ENCODE data around the gene IL15RA.
"Not testable (repeated sequence)": the region's sequence is repeated elsewhere in the genome, so short reads cannot be mapped to it uniquely, and the experiment has no call there.

IL15RA gene

DNA sequence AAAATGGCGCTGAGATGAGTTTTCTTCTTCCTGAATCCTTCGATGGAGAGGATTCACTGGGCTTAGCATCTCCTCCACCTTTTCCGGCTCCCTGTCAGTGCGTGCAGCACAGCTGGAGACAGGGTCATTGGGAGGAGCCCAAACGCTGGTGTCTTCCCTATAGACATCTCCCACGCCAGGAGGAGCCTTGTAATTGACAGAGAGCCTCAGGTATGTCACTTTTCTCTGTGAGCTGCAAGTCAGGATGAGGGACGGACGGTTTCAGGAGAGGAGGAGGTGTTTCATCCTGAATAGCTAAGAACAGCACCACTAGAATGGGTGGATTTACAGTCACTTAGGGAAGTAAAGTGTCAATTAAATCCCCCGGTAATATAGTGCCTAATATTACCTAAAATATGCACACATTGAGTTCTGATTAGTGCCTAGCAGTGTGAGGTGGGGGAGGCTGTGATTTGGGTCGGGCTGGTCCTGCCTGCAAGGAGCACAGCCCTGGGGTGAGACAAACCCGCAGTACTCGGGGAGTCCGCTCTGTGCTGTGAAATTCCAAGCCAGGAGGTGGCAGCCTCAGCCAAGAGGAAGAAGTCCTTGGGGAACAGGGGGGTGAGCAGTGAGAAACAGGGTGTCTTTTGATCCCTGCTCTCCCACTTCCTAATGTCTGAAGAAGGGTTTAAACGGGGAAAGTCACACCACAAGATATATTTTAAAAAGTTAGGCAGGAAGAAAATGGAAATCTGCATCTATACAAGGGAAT lies 28.2 kb downstream of the IL15RA start:
- DNase-seq (ENCODE audit: low read depth): no peak

DNA sequence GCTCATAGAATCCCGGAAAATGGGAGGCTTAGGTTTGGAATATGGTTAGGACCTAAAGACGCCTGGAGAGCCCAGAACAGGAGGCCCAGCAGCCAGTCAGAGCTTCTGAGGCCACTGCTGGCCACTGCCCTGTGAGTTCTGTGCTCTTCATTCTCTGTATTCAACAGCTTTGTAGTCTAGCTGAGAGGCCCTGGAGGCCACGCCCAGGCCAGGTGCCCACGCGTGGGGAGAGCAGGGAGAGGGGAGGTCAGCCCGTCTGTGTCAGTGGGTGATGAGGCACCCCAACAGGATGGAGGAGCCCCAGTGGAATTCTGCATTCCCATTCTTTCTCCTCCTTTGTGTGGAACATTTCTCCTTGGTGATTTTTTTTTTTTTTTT lies 29.1 kb downstream of the IL15RA start:
- DNase-seq (ENCODE audit: low read depth): no peak

DNA sequence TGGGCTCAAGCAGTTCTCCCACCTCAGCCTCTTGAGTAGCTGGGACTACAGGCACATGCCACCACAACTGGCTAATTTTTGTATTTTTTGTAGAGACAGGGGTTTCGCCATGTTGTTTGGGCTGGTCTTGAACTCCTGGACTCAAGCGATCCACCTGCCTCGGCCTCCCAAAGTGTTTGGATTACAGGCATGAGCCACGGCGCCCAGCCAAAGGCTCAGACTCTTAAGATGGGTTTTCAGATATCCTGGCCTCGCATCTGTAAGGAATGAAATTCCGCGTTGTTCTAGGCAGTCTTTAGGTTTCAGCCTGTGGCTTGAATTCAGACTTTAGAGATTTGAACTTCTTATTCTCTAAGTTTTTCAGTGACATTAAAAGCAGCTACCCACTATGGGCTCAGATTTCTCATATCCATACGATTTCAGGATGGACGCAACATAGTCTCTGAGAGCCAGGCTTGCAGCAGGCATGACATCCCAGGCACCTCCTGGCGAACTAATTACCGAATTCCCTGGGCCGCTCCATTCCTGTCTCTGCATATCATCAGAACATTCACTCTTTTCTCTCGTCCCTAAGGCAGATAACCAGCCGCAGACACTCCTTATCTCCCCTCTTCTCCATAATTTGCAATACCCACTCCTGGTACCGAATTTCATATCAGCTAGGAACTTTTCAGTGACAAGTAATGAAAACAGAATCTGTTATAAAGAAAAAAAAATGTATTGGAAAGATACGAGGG lies 29.7 kb downstream of the IL15RA start:
- no peak for DNase-seq (ENCODE audit: low read depth)

DNA sequence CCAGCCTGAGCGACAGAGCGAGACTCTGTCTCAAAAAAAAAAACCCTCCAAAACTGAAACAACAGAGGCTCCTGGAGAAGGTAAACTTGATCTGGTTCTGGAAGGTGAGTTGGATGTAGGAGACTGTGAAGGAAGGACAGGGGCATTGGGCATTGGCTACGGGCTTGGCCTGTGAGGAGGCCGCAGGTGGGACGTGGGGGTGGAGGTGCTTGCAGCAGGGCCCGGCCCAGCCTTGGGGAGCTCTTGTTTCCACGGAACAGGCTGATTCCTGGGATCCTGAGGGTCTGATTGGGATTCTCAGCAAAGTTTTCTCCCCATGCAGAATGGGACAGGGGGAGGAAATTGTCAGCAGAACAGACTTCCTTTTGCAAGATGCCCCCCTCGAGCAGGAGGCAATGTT lies 30.6 kb downstream of the IL15RA start:
- DNase-seq (ENCODE audit: low read depth): no peak

DNA sequence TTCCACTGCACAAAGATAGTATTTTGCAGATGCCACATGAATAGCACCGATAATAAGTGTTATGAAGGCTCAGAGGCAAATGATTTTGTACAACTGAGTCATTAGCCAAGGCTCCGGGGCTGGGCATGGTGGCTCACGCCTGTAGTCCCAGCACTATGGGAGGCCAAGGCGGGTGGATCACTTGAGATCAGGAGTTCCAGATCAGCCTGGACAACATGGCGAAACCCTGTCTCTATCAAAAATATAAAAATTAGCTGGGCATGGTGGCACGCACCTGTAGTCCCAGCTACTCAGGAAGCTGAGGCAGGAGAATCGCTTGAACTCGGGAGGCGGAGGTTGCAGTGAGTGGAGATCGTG lies 30.9 kb downstream of the IL15RA start:
- not testable (repeated sequence) for DNase-seq (ENCODE audit: low read depth)

DNA sequence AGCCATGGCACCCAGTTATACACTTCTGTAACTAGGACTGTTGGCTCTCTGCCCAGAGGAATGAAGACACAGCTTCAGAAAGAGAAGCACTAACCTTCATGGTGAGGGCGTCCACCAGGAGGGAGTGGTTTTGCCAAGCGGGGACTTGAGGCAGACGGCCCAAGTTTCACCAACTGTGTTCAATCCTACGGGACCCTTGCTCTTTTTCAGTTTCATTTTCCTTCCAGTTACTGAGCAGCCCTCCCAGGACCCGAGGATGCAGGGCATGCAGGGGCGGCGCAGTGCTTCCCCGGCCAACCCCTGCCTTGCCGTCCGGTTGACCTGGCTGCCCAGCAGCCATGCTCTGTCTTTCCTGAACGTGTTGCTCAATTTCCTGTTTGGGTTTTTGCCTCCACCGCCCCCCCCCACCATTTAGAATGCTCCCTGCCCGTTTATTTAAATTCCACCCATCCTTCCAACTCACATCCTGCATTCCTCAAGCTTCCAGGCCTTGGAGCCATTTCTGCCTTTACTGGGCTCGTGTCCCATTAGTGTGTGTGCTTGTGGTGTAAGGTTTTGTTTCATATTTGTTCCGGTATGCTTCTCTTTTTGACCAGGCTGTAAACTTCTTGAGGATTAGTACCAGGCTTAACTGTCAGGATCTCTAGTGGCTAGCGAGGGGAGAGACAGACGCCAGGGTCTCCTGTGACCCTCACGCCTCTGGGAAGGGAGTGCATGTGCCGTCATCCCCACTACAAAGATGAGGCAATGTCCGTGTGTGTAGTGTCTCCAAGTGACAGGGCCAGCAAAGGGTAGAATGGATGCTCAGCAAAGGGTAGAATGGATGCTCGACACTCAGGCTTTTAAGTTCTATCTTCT lies 31.6 kb downstream of the IL15RA start:
- no peak for DNase-seq (ENCODE audit: low read depth)

DNA sequence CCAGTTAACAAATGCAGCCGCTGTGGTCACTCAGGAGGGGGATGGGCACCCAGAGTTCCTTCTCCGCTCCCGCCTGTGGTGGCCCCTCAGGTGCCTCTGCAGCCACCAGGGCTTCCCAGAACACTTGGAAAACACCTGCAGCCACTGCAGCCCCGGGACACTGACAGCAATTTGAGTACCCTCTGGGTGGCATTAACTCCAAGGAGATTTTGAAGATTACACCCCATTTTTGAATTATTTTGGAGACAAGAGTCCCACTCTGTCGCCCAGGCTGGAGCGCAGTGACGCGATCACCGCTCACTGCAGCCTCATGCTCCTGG lies 32.2 kb downstream of the IL15RA start:
- no peak for DNase-seq (ENCODE audit: low read depth)

DNA sequence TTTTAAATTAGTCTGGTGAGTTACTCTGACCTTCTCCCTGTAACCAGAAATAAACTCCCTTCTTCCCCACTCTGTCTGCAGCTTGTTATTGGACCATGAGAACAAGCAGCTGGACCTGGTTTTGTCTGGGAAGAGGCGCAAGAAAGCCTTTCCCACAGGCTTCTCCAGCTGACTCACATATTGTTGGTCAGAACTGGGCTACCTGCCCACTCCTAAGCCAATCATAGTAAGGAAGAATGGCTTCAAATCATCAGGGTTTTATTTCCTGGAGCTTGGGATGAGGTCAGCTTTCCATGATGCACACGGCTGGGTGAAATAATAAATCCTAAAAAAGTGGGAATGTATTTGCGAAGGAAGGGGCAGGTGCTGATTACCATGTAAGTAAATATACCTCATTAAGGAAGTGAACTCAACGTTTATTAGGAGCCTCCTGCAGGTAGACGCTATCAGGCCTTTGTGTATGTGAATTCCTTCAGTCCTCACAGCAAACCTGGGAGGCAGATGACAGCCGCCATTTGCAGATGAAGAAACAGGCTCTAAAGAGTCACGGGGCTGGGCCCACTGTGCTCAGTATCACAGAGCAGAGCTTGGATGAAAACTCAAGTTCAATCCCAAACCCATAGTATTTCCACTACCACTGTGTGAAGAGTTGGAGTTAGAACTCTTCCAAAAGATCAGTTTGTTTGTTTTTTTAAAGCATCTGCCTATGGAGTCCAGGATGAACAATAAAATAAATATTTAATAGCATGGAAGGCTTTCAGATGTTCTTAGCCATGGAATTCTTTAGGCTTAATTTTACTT lies 32.8 kb downstream of the IL15RA start:
- DNase-seq (ENCODE audit: low read depth): no peak

DNA sequence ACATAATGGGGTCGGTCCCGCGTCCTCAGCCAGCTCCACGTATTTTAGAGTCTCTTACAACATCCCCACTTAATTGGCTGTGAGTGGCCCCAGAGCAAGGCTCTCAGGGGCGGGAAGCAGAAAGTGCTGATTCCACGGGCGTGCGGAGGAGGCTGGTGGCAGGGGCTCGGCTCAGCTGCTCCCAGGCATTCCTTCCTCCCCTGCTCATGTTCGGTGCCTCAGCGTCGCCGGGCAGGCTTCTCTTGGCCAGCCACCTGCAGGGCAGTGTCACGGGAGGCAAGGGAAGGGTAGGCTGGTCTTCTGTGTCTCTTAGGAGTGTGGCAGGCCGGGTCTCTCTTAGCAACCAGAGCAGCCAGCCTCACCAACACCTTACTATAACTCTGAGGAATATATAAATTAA lies 33.8 kb downstream of the IL15RA start:
- DNase-seq (ENCODE audit: low read depth): no peak

DNA sequence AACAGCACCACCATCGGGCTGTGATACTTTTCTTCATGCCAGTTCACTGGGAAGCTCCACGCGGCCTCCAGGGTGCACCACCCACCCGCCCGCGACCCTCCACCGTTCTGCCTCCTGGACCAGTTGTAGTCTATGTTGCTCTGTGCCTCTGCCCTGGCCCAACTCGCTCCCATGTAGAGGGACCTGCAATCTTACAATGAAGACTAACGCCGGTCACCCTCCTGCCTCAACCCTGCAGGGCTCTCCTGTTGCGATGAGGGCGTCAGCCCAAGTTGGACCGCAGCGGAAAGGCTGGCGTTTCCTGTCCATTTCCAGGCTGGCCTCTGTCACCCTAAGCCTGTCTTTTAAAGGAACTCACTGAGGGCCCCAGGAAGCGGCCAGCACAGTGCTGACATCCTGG lies 34.9 kb downstream of the IL15RA start:
- DNase-seq (ENCODE audit: low read depth): no peak

DNA sequence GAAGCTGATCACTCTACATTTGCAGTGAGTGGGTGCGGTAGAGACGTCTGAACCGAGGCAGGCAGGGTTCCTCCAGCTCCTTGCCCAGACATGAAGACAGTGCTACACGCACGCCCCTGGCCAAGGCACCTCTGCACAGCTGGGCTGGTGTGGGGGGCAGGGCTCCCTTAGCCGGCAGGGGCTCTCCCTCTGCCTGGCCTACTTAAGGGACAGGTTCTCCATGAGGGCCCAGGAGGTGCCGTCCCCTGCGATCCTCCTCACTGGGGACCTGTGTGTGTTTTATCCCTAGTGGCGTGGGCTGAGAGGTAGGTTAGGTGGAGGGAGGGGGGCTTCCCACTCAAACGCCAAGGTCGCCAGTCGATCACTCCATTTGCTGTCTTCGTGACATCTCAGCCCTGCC lies 35.3 kb downstream of the IL15RA start:
- DNase-seq (ENCODE audit: low read depth): no peak

DNA sequence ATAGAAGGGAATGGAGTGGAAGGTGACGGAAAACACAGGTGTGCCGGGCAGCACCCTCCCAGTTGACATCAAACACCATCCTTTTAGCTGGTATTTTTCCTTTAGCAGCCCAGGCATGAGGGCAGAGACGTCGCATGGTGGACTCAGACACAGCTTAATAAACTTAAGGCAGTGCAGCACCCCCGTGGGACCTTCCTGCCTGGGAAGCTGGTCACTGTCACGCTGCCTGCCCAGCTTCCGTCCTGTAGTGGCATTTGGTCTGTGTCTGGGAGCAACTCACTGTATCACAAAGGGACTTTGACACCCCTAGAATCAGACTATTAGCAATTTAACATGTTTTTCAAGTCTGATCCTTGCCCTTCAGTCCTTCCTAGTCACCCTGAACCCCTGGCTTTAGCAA lies 35.8 kb downstream of the IL15RA start:
- no peak for DNase-seq (ENCODE audit: low read depth)

DNA sequence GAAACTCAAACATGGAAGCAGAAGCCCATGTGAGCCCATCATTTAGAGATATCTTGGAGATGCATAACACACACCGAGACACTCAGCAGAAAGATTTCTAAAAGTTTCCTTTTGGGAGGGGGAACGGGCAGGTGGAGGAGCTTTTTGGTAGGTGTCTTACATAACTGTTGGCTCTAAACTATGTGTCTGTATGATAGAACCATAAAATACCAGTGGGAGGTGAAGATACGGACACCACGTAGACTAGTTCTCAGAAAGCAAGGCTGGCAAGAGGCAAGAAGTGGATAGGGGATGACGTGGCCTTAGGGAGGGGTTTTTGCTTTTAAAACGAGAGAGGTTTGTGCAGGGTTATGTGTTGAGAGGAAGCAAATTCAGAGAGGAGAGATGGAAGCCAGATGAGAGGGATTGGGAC lies 36.5 kb downstream of the IL15RA start:
- no peak for DNase-seq (ENCODE audit: low read depth)

DNA sequence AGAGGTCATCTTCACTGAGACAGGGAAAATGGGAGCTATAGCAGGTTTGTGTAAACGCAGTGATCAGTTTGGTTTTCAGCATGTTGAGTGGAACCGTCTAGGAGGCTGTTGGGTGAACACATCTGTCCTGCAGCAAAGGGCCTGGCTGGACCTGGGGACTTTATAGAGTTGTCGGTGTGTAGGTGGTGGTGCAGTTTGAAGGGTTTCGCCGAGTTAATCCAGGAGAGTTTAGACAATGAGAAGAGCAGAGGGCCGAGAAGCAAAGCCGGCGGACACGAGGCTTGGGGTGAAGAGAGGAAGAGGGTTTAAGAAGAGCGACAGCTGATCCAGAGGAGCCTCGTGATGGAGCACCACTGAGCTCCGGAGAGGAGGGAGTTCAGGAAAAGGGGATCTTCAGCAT lies 39.1 kb downstream of the IL15RA start:
- no peak for DNase-seq (ENCODE audit: low read depth)

DNA sequence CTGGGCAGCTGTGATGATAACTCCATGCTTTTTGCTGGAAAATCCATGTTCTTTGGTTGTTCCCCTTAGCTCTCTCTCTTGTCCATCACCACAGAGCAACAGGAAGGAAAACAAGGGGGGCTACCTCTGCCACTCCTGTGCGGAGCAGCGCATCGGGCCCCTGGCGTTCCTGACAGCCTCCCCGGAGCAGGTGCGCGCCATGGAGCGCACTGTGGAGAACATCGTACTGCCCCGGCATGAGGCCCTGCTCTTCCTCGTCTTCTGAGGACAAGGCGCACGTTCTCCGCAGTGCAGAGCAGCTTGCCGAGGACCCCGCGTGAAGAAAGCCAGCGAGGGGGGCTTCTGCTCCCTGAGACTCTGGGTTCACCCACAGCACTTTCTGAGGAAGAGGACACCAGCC lies 40.3 kb downstream of the IL15RA start:
- no peak for DNase-seq (ENCODE audit: low read depth)

DNA sequence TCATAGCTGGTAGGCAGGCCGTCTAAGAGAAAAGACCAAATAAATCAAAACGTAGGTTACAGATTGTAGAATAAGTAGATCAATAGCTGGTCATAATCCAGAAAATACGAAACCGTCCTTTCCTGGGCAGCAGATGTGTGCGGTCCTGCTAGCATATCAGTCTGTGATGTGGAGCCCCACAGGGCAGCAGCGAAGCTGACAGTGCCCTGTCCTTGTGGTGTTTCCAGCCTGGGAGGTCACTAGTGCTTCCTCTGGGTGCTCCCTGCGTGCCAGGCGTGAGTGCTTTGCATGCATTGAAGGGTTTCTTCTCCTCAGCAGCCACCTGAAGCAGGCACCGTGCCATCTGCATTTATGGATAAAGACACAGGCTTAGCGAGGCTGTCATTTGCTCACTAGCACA lies 41.7 kb downstream of the IL15RA start:
- no peak for DNase-seq (ENCODE audit: low read depth)

DNA sequence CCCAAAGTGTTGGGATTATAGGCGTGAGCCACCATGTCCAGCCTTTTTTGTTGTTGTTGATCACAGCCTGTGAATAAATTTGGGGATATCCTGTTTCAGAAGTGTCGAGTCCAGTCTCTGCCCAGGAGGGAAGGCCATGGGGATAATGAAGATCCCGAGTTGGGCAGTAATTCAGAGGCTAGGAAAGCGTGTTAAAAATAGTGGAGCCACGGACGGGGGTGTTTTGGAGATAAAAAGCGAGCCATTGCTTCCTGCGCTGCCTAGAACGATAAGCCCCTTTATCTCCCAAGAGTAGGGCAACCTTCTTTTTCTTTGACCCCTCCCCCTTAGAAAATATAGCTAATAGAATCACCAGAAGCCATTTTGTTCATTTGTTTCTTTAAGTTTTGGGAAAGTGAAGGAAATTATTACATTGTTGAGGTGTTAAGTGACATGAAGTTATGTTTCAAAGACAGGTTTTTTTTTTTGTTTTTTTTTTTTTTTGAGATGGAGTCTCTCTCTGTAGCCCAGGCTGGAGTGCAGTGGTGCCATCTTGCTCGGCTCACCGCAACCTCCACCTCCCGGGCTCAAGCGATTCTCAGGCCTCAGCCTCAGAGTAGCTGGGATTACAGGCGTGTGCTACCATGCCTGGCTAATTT lies 43.3 kb downstream of the IL15RA start:
- no peak for DNase-seq (ENCODE audit: low read depth)

DNA sequence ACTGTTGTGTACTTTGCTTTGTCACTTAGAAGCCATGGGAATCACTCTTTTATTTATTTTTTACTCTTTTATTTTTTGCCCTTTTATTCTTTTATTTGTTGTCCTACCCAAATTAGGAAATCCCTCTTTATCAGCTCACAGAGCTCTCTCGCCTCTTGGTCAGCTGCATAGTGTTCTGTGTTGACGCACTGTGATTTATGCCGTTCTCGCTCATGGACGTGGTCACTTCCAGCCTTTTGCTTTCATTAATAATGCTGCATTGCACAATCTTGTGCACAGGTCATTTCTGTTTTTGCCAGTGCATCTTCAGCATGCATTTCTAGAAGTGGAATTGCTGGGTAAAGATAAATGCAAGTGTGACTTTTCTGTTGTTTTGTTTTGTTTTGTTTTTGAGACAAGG lies 45.0 kb downstream of the IL15RA start:
- no peak for DNase-seq (ENCODE audit: low read depth)

DNA sequence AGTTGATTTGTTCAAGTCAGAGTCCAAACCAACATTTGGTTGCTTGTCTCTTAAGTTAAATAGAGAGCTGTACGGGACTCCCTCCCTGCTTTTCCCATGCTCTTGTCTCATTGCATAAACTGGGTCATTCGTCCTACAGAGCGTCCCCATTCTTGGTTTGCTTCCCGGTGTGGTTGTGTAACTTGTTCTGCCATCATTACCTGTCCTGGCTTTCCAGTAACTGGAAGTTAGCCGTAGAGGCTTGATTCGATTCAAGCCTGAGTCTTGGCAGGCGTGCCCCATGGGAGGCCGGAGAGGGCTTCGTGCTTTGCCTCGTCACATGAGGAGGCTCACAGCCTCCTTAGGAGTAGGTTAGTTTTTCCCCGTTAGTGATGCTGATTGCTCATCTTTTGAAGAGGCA lies 47.1 kb downstream of the IL15RA start:
- DNase-seq (ENCODE audit: low read depth): no peak

DNA sequence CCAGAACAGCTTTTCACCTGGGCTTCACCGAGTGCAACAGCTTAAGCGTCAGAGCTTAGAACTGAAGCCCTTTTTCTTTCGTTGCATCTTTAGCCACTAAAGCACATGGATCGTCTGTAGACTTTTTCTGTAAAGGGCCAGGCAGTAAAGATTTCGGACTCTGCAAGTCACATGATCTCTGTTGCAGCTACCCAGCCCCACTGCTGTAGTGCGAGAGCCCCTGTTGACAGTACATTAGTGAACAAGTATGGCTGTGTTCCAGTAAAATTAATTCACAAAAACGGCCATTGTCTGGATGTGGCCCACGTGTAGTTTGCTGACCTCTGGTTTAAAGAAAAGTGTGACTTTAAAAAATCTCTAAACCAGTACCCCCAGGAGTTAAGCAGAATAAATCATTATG lies 47.9 kb downstream of the IL15RA start:
- DNase-seq (ENCODE audit: low read depth): no peak

DNA sequence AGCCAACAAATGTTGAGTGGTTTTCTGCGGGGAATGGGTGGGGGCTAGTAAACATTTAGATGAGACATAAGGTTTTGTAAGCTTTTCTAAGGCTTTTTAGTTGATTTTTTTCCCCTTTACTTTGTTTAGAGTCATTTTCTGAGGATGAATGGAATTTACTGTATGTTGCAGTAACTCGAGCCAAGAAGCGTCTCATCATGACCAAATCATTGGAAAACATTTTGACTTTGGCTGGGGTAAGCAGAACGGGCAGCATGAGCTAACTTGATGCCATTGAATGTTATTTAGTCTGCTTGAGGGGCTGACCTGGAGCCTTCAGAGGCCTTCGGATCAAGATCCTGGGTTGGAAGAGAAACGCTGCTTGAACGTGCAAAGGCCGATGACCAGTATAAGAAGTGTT lies 50.0 kb downstream of the IL15RA start:
- DNase-seq (ENCODE audit: low read depth): no peak

DNA sequence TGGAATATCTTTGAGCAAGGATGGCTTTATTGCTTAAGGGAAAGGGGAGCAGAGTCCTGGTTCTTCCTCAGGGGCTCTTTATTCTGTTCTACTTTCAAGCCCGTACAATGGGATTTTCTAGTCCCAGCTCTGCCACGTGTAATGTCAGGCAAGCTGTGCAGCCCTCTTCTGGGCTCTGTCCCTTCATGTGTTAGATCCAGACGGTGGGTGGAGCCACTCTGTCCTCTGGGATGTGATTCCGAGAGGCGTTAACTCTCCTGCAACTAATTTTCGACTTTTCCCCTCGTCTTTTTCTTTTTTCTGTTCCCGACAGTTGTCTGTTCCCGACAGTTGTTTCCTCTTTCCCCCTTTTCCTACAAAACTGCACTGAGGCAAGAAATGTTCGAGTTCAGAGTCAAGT lies 52.5 kb downstream of the IL15RA start:
- DNase-seq (ENCODE audit: low read depth): no peak

Data from stimulated activated CD8-positive, alpha-beta memory T cell treated with anti-CD3 and anti-CD28 coated beads, Interleukin-12 subunit alpha, Interleukin-12 subunit beta, amount 100 ng/mL, for 4 hours (primary cell).